CD1c-positive myeloid dendritic cell (primary cell): Measurements from ENCODE around the gene MCM3AP.

Experiments
- DNase-seq: peaks from one replicate; pipeline ENCODE4 v3.0.0-alpha.2; 2016; ENCODE audit errors: extremely low spot score

MCM3AP gene

GRCh38 chr21:46218906-46219590 is 66.4 kb downstream of the MCM3AP start:
- DNase-seq, result no peak

DNA sequence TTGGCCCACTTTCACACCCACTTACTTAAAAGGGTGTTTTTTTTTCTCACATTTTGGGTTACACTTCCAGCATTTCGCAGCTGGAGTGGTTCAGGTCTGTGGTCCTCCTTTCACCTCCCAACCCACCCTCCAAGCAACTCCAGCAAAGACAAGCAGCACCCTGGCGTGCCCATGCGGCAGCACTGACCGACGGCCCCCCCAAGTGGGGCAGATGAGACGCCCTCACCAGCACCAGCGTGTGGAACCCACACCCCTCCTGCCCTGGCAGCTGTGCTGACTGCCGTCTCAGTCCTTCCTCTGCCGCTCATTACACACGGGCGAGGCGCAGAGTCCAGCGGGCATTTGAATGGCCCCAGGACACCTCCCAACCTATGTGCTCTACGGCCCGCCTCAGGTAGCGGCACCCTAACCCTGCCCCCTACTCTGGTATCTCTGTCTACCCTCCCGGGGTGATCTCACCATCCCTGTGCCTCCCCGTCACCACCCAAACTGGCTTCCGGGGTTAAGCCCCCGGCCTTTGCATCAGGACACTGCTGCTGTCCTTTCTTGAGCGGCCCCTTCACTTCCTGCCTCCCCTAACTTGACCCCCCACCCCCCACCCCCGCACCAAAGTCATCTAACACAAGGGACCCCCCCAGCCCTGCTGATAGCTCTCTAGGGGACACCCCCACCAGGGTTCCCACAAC is 67.8 kb downstream of the MCM3AP start:
- DNase-seq, result no peak

DNA sequence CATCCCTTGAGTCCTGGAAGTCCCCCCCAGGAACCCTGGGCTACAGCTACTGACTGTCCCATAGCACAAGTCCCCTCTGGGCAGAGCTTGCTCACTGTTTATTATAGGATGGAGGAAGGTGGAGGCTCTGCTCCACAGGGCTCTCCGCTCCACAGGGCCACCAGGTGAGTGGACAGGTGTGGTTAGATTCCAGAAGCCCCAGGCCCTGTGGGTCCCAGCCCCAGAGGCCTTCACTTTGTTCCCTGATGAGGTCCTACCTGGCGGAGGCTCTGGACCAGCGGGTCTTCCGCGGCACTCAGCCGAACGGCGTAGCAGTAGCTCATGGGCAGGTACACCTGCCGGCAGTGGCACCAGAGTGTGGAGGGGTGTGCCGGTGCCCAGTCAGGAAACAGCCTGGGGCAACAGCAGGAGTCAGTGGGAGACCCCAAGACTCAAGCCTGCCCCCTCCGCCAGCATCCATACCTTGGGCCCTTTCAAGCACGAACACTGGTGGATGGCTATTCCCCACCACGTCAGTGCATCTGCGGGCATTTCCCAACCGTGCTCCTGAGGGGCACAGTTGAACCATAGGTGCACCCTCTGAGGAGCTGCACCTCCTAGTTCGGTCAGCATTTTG is 69.2 kb downstream of the MCM3AP start:
- DNase-seq, result no peak

- no peak for DNase-seq
These were observed 69.8 kb downstream of the MCM3AP start for GRCh38 chr21:46215436-46216131.

DNA sequence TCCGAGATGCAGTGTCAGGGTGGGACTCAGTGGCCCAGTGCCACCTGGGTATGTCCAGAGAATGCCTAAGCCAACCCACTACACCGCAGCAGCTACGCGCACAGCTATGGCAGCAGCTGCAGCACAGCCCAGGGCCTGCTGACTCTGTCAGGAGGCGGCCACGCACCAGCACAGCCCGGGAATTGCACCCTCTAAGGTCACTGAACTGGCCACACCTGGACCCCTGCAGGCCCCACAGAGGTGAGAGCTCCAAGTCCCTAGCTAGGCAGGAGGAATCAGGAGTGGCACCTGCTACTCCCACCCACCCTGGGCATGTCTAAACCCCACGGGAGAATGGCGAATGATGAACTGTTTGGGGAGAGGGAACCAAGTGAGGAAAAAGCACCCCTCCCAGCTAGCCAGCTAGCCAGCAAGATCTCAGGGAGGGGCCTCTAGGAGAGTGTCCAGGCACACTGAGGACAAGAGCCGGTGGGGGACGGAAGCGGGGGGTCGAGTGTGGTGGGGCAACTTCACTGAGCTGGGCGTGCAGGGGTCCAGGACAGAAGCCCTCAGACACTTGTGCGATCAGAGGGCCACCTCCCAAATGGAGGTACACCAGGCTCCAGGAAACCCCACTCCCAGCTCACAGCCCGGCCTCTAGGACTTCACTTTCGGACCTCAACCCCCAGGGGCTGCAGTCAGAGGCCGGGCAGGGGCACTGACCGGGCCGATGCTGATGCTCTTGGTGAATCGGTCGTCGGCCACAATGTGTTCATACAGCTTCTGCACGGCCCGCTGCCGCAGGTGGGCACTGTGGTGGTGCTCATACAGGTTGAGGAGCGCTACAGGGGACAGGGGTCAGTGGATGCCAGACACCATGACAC is 70.7 kb downstream of the MCM3AP start:
- DNase-seq, result no peak

- DNase-seq, result no peak
These were observed 71.7 kb downstream of the MCM3AP start for GRCh38 chr21:46213620-46214286.

DNA sequence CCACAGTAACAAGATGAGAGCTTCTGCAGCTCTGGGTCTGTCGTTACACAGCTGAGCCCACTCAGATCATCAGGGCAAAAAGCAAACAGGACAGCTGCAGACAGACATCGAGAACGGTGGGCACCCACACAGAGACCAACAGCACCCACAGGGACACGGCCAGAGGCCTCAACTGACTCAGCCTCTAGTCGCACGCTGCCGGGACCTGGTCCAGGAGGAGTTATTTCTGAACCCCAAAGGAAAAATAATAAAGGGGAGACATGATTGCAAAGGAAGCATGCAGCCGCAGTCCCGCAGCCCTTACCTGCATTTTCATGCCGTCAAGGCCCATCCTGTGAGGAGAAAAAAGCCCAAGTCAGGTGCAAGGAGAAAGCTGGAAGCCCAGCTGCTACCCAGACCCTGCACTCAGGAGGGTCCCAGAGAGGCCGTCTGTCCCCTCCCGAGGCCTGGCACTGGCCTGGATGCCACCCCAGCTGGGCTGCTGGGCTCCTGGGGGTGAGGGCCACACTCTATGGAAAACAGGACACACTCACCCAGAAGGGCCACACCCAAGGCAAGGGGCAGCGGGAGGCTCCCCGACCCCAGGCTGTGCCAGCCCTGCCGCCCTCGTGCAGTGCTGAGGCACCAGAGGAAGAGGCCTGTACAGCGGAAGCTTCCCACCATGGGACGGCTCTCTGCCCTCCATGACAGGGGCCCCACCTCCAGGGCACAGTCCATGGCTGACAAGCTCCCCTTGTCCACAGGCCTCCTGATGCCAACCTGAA is 72.5 kb downstream of the MCM3AP start:
- no peak for DNase-seq

GRCh38 chr21:46211786-46212720 is 73.4 kb downstream of the MCM3AP start:
- DNase-seq, result no peak

GRCh38 chr21:46211376-46211775 is 74.0 kb downstream of the MCM3AP start:
- DNase-seq, result no peak

DNA sequence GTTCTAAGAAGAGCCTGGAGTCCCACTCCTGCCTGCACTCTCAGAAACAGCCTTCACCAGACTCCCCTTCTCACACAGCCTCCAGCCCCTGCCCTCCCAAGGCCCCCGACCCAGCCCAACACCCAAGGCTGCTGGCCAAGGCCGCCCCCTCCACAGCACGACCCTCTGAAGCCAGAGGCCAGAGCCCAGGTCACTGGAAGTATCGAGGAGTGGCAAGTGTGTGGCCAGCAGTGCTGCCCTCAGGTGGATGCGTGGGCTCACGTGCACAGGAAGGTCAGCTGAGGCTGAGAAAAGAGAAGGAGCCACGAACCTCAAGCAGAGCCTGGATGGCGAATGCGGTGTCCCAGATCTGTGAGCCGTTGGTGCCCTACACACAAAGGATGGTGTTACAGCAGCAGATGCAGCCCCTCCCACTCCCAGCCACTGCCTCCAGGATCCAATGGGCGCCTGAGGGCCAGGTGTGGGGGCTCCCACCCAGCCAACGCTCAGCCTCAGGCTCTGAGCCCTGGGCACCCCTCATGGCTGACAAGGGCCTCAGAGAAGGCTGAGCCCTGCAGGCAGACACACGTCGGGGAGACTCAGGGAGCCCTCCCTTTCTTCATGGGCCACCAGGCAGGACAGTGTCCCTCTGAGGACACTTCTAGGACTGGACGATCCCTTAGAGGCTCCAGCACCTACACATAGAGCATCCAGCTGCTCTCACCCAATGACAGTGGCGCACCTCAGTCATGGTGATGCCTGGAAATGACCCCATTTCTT is 74.9 kb downstream of the MCM3AP start:
- no peak for DNase-seq

- DNase-seq, result no peak
These were observed 76.4 kb downstream of the MCM3AP start for GRCh38 chr21:46208761-46209721.

GRCh38 chr21:46207920-46208591 is 77.4 kb downstream of the MCM3AP start:
- DNase-seq, result no peak

DNA sequence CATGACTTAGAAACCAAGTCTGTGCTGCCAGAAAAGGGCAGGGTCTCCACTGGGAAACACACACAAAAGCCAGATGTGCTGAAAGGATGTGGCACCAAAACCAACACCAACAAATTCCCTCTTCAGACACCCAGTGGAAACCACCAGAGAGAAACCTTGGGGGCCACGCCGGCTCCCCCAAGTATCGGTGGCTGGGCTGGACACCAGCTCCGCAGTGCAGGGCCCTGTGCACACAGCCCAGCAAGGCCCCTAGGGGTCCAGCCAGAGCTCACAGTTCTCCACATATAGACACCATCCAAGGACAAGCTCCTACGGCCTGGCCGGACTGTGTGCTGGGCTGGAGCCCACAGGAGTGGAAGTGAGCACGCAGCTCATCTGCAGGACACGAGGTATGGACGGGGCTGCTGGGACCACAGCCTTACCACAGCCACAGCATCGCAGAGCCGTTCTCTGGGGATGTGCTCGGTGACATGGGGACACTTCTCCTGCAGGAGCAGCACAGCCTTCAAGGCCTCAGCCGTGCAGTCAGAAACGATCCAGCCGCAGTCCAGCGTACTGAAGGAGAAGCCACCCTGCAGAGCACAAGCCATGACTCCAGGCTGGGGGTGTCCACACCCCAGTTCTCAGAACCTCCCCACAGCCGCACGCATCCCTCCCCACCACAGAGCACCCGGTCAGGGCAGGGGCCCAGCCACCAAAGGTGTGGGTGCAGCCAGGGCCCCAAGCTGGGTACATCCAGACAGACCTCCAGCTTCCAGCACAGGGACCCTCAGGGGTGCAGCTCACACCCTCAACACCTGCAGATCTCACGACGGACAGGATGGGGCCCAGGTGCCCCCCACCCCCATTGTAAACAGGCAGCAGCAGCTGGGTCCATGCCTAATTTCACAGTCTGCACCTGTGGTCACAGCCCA is 78.1 kb downstream of the MCM3AP start:
- DNase-seq, result no peak

DNA sequence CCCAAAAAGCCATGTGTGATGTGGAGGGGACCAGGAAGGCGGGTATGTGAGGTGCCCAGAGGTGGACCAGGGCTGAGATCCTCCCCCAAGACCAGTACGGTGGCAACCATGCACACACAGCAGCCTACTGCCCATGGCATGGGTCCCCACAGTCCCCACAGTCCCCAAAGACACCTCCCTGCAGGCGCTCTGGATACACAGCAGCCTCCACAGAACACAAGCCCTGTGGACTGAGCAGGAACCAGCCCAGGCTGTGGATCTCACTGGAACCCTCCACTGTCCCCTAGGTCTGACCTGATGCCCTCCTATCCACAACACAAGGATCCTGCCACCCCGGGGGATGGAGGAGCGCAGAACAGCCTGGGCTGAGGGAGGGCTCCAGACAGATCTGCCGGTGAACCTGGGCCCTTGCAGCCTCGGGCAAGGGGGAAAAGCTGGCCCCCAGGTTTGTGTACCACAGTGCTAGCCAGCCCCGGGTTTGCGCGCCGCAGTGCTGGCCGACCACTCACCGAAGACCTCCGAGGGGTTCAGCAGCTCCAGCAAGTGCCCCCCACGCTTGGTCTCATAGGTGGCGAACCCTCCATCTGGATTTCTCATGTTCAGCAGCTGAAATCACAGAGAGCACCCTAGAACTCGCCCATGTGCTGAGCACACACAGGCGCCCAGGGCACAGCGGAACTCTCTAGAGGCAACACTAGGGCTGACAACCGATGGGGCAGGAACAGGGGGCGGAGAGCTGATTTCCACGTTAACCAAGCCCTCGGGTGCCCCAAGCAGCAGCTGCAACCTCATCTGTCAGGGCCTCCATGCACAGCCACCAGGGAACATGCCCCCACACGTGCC is 79.0 kb downstream of the MCM3AP start:
- DNase-seq, result no peak

GRCh38 chr21:46205766-46206162 is 79.6 kb downstream of the MCM3AP start:
- DNase-seq, result no peak
